A673 (cell line): ENCODE results near the gene PAGR1. TPM values are rescaled to one million over a fixed set of nuclear protein-coding genes. Genes with fewer than 3 reads are reported as not detected.

Experiments used
- BruUV-seq: library from RNA; stranded (reverse); fragments of 400-500 nt; replicated peaks from 2 replicates; lab custom pipeline; 2021; lab: Mats Ljungman, UMichigan
- CTCF ChIA-PET: fragments of 300-600 bp; sonication (Branson Sonifier 250); formaldehyde crosslinking; loops from one replicate; lab custom pipeline; 2022; ENCODE audit warnings: antibody characterized with exemption; lab: Charles Lee
- POLR2A ChIA-PET: fragments of 300-600 bp; sonication (Branson Sonifier 250); formaldehyde crosslinking; loops from one replicate; lab custom pipeline; 2022; ENCODE audit warnings: antibody characterized with exemption; ENCODE audit not compliant: low non-redundant PET; lab: Charles Lee
- DNase-seq: peaks from one replicate; pipeline ENCODE4 v3.0.0-alpha.2; 2015; ENCODE audit warnings: low spot score
- H3K27ac ChIP-seq: fragments of 200-600 bp; sonication (generic); 2 replicates; pipeline ENCODE4 v1.5.1; 2016; ENCODE audit warnings: mixed run types, low read depth, mild to moderate bottlenecking, mixed read lengths, antibody characterized with exemption, low read length; ENCODE audit not compliant: poor library complexity, severe bottlenecking
- H3K27me3 ChIP-seq: fragments of 200-600 bp; sonication (generic); replicated peaks from 2 replicates; pipeline ENCODE4 v1.6.1; 2017; ENCODE audit warnings: mixed run types, low read depth, mild to moderate bottlenecking, mixed read lengths, antibody characterized with exemption, low read length; ENCODE audit not compliant: insufficient read depth, poor library complexity
- H3K36me3 ChIP-seq: fragments of 200-600 bp; sonication (generic); 2 replicates; pipeline ENCODE4 v1.6.1; 2016; ENCODE audit warnings: mixed run types, mild to moderate bottlenecking, mixed read lengths, antibody characterized with exemption, low read length; ENCODE audit not compliant: insufficient read depth, poor library complexity, severe bottlenecking
- H3K4me1 ChIP-seq: fragments of 200-600 bp; sonication (generic); 2 replicates; pipeline ENCODE4 v1.6.1; 2017; ENCODE audit warnings: mixed run types, mild to moderate bottlenecking, mixed read lengths, antibody characterized with exemption, low read length; ENCODE audit not compliant: insufficient read depth, poor library complexity, severe bottlenecking
- H3K4me3 ChIP-seq: fragments of 200-600 bp; sonication (generic); 2 replicates; pipeline ENCODE4 v1.5.1; 2016; ENCODE audit warnings: low read depth, mixed run types, mild to moderate bottlenecking, mixed read lengths, low read length; ENCODE audit not compliant: poor library complexity, severe bottlenecking
- H3K9me3 ChIP-seq: fragments of 200-600 bp; sonication (generic); 2 replicates; pipeline ENCODE4 v1.6.1; 2016; ENCODE audit warnings: mixed run types, low read depth, mild to moderate bottlenecking, mixed read lengths, antibody characterized with exemption, low read length; ENCODE audit not compliant: poor library complexity, severe bottlenecking
- EZH2 ChIP-seq: fragments of 200-600 bp; sonication (generic); IDR thresholded peaks from 2 replicates; pipeline ENCODE4 v1.6.1; 2017; ENCODE audit warnings: borderline replicate concordance, low read depth, mild to moderate bottlenecking, mixed read lengths, antibody characterized with exemption, low read length; ENCODE audit not compliant: poor library complexity, severe bottlenecking
- intact Hi-C: fragments of 100-400 bp; cut with micrococcal nuclease; formaldehyde crosslinking; loops from one replicate; pipeline ENCODE4 v1.10.0; 2022; ENCODE audit not compliant: unreplicated experiment
- total RNA-seq: library from RNA; stranded (reverse); gene quantifications from 2 replicates; pipeline ENCODE4 v1.2.3, GENCODE V29; 2021
- TF ChIP-seq, protein P1 (sequence below): fragments of 300-800, 200-600 bp; sonication (generic); conservative IDR thresholded peaks from 2 replicates; pipeline ENCODE4 v1.5.1; 2017; ENCODE audit warnings: low read depth, mild to moderate bottlenecking, antibody characterized with exemption, low read length, moderate library complexity, mixed read lengths

The PAGR1 gene
- total RNA-seq, 1 experiment from 2014 or later: 47.4 TPM

DNA sequence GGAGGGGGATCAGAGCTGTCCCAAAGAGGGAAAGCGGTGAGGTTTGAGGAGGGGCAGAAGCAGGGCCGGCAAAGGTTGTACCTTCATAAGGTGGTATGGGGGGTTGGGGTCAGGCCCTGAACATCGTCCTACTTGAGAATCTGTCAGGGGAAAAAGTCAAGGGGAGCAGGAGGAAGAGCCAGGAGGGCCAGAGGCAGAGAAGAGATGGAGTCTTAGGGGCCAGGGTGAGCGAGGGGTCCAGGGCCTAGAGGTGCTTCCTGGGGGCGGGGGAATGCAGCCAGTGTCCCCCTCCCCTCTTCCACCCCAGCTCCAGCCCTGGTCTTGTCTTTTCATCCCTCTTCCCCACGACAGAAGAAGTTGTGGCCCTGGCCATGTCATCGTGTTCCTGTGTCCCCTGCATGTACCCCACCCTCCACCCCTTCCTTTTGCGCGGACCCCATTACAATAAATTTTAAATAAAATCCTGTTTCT is 5.2 kb upstream of the PAGR1 start:
- H3K27me3 ChIP-seq: no peaks in the 10 kb centered on the region
- peak overlapping the region; percentile 95 for H3K27ac ChIP-seq
- H3K4me3 ChIP-seq: peak overlapping the region; percentile 58
- CTCF ChIA-PET: interaction anchor here (0.7 kb wide), 1 partner anchor 82 kb away, joined by 4 read pairs; no protein-coding TSS in a partner anchor
- H3K9me3 ChIP-seq: no peaks in the 10 kb centered on the region
- peaks cover 24% of the 10 kb centered on the region for H3K36me3 ChIP-seq
- peaks cover 51% of the 10 kb centered on the region for H3K4me1 ChIP-seq
- POLR2A ChIA-PET: no interaction called here
- BruUV-seq: TSS peak; percentile 87
- intact Hi-C loops: loop anchor here (10.0 kb wide), 1 partner anchor 54 kb away; the partner anchor contains the start of gene CDIPT
- TF ChIP-seq EZH2: no peak
- TF ChIP-seq, protein P1, sequence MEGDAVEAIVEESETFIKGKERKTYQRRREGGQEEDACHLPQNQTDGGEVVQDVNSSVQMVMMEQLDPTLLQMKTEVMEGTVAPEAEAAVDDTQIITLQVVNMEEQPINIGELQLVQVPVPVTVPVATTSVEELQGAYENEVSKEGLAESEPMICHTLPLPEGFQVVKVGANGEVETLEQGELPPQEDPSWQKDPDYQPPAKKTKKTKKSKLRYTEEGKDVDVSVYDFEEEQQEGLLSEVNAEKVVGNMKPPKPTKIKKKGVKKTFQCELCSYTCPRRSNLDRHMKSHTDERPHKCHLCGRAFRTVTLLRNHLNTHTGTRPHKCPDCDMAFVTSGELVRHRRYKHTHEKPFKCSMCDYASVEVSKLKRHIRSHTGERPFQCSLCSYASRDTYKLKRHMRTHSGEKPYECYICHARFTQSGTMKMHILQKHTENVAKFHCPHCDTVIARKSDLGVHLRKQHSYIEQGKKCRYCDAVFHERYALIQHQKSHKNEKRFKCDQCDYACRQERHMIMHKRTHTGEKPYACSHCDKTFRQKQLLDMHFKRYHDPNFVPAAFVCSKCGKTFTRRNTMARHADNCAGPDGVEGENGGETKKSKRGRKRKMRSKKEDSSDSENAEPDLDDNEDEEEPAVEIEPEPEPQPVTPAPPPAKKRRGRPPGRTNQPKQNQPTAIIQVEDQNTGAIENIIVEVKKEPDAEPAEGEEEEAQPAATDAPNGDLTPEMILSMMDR: no peak
- no peak for DNase-seq

DNA sequence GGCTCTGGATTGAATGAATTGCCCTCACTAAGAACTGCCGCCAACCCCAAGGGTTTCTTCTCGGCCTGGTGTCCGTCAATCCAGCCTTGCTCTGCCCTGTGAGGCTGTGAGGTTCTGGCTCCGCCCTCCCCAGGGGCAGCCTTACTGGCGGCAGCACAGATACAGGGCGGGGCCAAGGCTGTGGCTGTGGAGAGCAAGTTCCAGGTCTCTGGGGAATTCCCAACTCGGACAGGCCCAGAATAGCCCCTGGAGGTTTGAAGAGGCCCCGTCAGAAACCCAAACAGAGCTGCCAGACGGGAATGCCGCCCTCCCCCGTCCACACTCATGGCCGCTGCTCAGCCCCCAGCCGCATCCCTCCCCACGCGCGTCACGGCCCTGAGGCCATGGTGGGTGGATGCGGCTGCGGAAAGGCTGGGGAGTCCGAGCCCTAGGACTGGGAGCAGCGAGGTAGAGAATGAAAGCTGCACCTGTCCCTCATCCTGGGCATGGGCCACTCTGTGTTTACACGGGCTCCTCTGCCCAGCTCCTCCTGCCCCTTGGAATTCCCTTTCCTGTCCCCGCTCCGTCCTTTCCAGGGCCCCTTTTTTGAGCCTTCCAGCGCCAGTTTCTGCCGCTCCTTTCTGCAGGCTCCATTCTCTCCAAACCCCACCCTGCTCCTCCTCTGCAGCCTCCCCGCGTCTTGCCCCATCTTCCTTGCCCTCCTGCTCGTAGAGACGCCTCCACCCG is 4.6 kb upstream of the PAGR1 start:
- peak overlapping the region; percentile 58 for H3K4me3 ChIP-seq
- DNase-seq: peak; percentile 94
- H3K36me3 ChIP-seq: peaks cover 24% of the 10 kb centered on the region
- H3K27me3 ChIP-seq: no peaks in the 10 kb centered on the region
- TF ChIP-seq, protein P1: no peak
- TF ChIP-seq EZH2: no peak
- peak overlapping the region; percentile 95 for H3K27ac ChIP-seq
- BruUV-seq: no TSS peak
- intact Hi-C loops: loop anchor here (10.0 kb wide), 1 partner anchor 53 kb away; the partner anchor contains the start of gene CDIPT
- ChIA-PET POLR2A (no interaction called here), CTCF (interaction anchor here (0.7 to 0.8 kb wide), 2 partner anchors 37 to 82 kb away, joined by 4 to 6 read pairs; no protein-coding TSS in a partner anchor)
- no peaks in the 10 kb centered on the region for H3K9me3 ChIP-seq
- peaks cover 51% of the 10 kb centered on the region for H3K4me1 ChIP-seq

DNA sequence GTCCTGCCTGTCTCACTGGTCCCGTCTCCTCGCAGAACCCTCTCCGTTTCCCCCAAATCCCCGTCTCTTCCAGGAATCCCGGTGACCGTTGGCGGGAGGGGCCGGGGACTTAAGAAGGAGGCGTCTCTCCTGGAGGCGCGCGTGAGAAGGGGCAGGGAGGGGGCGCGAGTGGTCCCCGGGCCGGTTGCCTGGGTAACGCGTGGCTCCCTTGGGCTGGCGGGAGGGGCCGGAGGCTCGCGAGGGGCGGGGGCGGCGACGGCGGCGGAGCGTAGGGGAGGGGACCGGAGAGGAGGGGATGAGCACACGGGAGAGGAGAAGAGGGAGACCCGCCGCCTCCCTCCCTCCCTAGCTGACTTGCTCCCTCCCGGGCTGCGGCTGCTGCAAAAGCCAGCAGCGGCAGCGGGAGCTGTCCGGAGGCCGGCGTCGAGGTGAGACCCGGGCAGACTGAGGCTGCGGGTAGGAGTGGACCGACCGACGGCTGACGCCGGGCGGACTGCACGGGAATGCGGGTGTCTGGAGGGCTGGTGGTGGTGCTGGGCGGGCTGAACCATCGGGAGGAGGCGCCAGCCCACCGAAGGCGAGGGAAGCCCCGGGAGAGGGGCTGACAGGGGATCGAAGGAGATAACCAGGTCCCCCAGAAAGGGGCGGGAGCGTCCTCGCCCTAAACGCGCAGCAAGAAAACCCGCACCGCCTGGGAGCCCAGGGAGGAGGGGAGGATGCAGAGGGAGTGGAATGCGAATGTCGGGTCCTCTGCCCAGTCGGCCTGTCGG is 3.9 kb upstream of the PAGR1 start, which contains the start of gene PRRT2:
TSS of gene PRRT2 (plus strand) at position 298 of the 770 bp plus-strand sequence. CDS start 862 bp downstream, outside the sequence.
- Histone ChIP-seq H3K36me3 (peaks cover 24% of the 10 kb centered on the region), H3K27me3 (no peaks in the 10 kb centered on the region), H3K9me3 (no peaks in the 10 kb centered on the region), H3K4me3 (peak within 1 kb of the TSS; percentile 58), H3K4me1 (peaks cover 51% of the 10 kb centered on the region), H3K27ac (peak within 1 kb of the TSS; percentile 95)
- DNase-seq: peak; percentile 79
- no TSS peak for BruUV-seq
- TF ChIP-seq EZH2: no peak
- TF ChIP-seq, protein P1: no peak
- POLR2A ChIA-PET: no interaction called here
- CTCF ChIA-PET: interaction anchor here (0.8 kb wide), 1 partner anchor 36 kb away, joined by 6 read pairs; no protein-coding TSS in a partner anchor
- intact Hi-C loops: loop anchor here (10.0 kb wide), 1 partner anchor 53 kb away; the partner anchor contains the start of gene CDIPT
